GM12872 (cell line): ENCODE results near the gene PXMP4.

ENCODE experiments used
- CTCF ChIP-seq: IDR thresholded peaks from 3 replicates; pipeline ENCODE4 v1.5.1; 2011; ENCODE audit warnings: low read depth, mild to moderate bottlenecking, low read length, moderate library complexity; ENCODE audit not compliant: insufficient read depth

The PXMP4 gene

GRCh38 chr20:33660685-33661058 lies 59.4 kb downstream of the PXMP4 start:
- no peak for TF ChIP-seq CTCF

- TF ChIP-seq CTCF, result no peak
Measured at GRCh38 chr20:33660035-33660684, 60.0 kb downstream of the PXMP4 start.

GRCh38 chr20:33659341-33660034 lies 60.6 kb downstream of the PXMP4 start:
- no peak for TF ChIP-seq CTCF

- TF ChIP-seq CTCF, result no peak
Measured at GRCh38 chr20:33658929-33659328, 61.2 kb downstream of the PXMP4 start.

- TF ChIP-seq CTCF, result no peak
Measured at GRCh38 chr20:33658510-33658909, 61.6 kb downstream of the PXMP4 start.

- no peak for TF ChIP-seq CTCF
Measured at GRCh38 chr20:33657704-33658095, 62.4 kb downstream of the PXMP4 start.

GRCh38 chr20:33656783-33657703 lies 63.1 kb downstream of the PXMP4 start:
- TF ChIP-seq CTCF, result no peak
